ENCODE measurements around the gene ZNF503.

- TF ChIP-seq CREB1 (IDR thresholded peaks at IDR 0.05; ENCODE audit: low read depth), result no peak
- TF ChIP-seq, protein P1, sequence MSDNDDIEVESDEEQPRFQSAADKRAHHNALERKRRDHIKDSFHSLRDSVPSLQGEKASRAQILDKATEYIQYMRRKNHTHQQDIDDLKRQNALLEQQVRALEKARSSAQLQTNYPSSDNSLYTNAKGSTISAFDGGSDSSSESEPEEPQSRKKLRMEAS (IDR thresholded peaks at IDR 0.05), result peak; percentile 53
- no peak for TF ChIP-seq EP300 (IDR thresholded peaks at IDR 0.05; ENCODE audit: borderline replicate concordance)
- no peak for TF ChIP-seq TCF12 (IDR thresholded peaks at IDR 0.05; ENCODE audit: low read depth)
- TF ChIP-seq CEBPB (IDR thresholded peaks at IDR 0.05), result no peak
These were observed 6.3 kb downstream of the ZNF503 start for GRCh38 chr10:75395066-75395931.
